Activated CD4-positive, CD25-positive, alpha-beta regulatory T cell (primary cell): Measurements from ENCODE around the gene TBC1D16.

ENCODE experiments used
- DNase-seq, 4 experiments: peaks; one replicate each; lab custom pipeline; 2025; lab: John Stamatoyannopoulos, UW

The TBC1D16 gene

GRCh38 chr17:79888811-79889634, 146.6 kb downstream of the TBC1D16 start:
- DNase-seq: no peak

- no peak for DNase-seq
Observed at GRCh38 chr17:79888009-79888540, 147.6 kb downstream of the TBC1D16 start.

DNA sequence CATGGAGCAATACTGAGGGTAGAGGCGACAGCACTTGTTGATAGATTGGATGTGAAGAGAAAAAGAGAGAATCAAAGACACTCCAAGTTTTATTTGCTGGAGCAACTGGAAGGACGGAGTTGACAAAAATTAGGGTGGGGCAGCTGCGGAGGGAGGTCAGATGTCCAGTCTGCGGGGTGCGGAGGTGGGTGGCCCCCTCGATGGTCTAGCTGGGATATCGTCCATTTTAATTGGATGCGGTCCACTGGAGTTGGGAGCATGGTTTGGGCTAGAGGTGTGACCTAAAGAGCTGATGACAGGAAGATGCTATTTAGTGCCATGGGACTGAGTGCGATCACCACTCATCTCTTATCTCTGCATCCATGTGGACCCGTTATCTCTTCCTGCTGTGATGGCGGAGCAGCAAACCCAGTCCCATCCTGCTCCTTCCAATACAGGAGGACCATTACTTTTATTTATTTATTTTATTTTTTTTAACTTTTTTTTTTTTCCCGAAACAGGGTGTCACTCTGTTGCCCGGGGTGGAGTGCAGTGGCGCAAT, 148.2 kb downstream of the TBC1D16 start:
- no peak for DNase-seq

GRCh38 chr17:79883202-79883601, 152.5 kb downstream of the TBC1D16 start:
- DNase-seq: no peak
